Measurements from ENCODE around the gene GRM8.

DNA sequence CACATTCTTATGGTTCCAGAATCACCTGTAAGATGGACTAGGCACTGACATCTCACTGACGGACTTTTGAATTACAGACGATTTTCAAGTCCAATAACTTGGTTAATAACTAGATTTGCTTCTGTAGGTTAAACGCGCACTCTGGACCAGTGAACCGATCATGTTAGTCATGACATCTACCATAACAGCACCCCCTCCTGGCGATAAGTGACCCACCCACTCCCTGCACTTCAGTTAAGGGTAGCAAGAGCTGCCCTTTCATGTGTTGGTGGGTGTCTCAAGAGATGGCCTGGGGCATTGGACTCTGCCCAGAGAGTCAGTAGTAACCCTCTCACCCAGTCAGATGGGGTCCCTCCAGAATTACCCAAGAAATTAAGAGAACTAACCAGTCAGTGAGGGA is 12.9 kb downstream of the GRM8 start:
- TF ChIP-seq POLR2A (IDR thresholded peaks at IDR 0.05; ENCODE audit: low read depth, low read length) (no peak), POLR2AphosphoS5 (IDR thresholded peaks at IDR 0.05; ENCODE audit: low read depth, low read length) (no peak)

All from GM12892 (cell line).